Panc1 (cell line): Measurements from ENCODE around the gene EGFLAM. TPM values are rescaled to one million over a fixed set of nuclear protein-coding genes. Genes with fewer than 3 reads are reported as not detected.

Experiments
- ATAC-seq: fragments of 200-7000 bp; cut with Tn5 transposase; 2 replicates; pipeline ENCODE4 v1.9.1; 2020; ENCODE audit warnings: mild to moderate bottlenecking, moderate library complexity
- BruUV-seq: library from RNA; stranded (reverse); fragments of 400-500 nt; replicated peaks from 2 replicates; lab custom pipeline; 2021; lab: Mats Ljungman, UMichigan
- CTCF ChIA-PET: fragments of 300-600 bp; sonication (Branson Sonifier 250); formaldehyde crosslinking; loops from one replicate; lab custom pipeline; 2022; ENCODE audit warnings: antibody characterized with exemption; lab: Charles Lee
- POLR2A ChIA-PET: fragments of 300-600 bp; sonication (Branson Sonifier 250); formaldehyde crosslinking; loops from one replicate; lab custom pipeline; 2022; ENCODE audit warnings: antibody characterized with exemption; lab: Charles Lee
- DNase-seq: peaks from one replicate; pipeline ENCODE4 v3.0.0-alpha.2; 2010; ENCODE audit warnings: low read depth, low spot score
- H3K27ac ChIP-seq: 2 replicates; pipeline ENCODE4 v1.5.1; 2011; ENCODE audit warnings: mild to moderate bottlenecking, low read length, inconsistent platforms
- H3K27me3 ChIP-seq: fragments of 200-500 bp; sonication (Bioruptor generic); 2 replicates; pipeline ENCODE4 v1.6.0; 2014; ENCODE audit warnings: low read length, inconsistent platforms; ENCODE audit not compliant: control insufficient read depth, insufficient read depth
- H3K36me3 ChIP-seq: fragments of 200-500 bp; sonication (Bioruptor generic); 2 replicates; pipeline ENCODE4 v1.5.1; 2014; ENCODE audit warnings: inconsistent platforms, mild to moderate bottlenecking, low read length, moderate library complexity; ENCODE audit not compliant: control insufficient read depth, insufficient read depth
- H3K4me1 ChIP-seq: 2 replicates; pipeline ENCODE4 v1.5.1; 2011; ENCODE audit warnings: inconsistent platforms, mild to moderate bottlenecking, low read length, moderate library complexity; ENCODE audit not compliant: control insufficient read depth, insufficient read depth
- H3K4me3 ChIP-seq, 2 experiments: 2 replicates each; pipeline ENCODE4 v1.5.1; 2011 to 2012; ENCODE audit warnings: low read depth in 2 of 2, low read length in 2 of 2, mild to moderate bottlenecking in 2 of 2, inconsistent platforms in 1 of 2, moderate library complexity in 1 of 2
- H3K9me3 ChIP-seq: fragments of 200-500 bp; sonication (Bioruptor generic); 2 replicates; pipeline ENCODE4 v1.5.1; 2014; ENCODE audit warnings: low read depth, mild to moderate bottlenecking, inconsistent platforms, low read length, moderate library complexity; ENCODE audit not compliant: control insufficient read depth, insufficient read depth
- CTCF ChIP-seq: fragments of 450-650 bp; IDR thresholded peaks from 2 replicates; pipeline ENCODE4 v1.5.1; 2017; ENCODE audit warnings: mild to moderate bottlenecking
- POLR2AphosphoS5 ChIP-seq: IDR thresholded peaks from 2 replicates; pipeline ENCODE4 v1.6.1; 2012; ENCODE audit warnings: mild to moderate bottlenecking, low read depth, low read length, moderate library complexity
- REST ChIP-seq, 2 experiments: IDR thresholded peaks; 2 replicates each; pipeline ENCODE4 v1.6.1; 2011 to 2012; ENCODE audit warnings: low read depth in 2 of 2, control low read depth in 1 of 2, low read length in 1 of 2, mild to moderate bottlenecking in 1 of 2, moderate library complexity in 1 of 2; ENCODE audit not compliant: insufficient read depth in 1 of 2
- SIN3A ChIP-seq: IDR thresholded peaks from 2 replicates; pipeline ENCODE4 v1.6.1; 2012; ENCODE audit warnings: low read depth, mild to moderate bottlenecking, low read length, moderate library complexity, borderline replicate concordance; ENCODE audit not compliant: insufficient read depth
- TCF7L2 ChIP-seq: IDR thresholded peaks from 2 replicates; pipeline ENCODE4 v1.6.1; 2011; ENCODE audit warnings: mild to moderate bottlenecking, low read depth, low read length, inconsistent platforms
- in situ Hi-C: cut with HindIII; loops from 2 replicates; pipeline ENCODE4 v1.10.0; 2016; ENCODE audit warnings: low sequenced_read_pairs, low pct_unique_long_range_greater_than_20kb
- intact Hi-C: fragments of 100-400 bp; cut with micrococcal nuclease; formaldehyde crosslinking; loops from one replicate; pipeline ENCODE4 v1.10.0; 2022; ENCODE audit not compliant: unreplicated experiment
- total RNA-seq: library from RNA; stranded (reverse); gene quantifications from one replicate; pipeline ENCODE4 v1.2.1, GENCODE V29; 2021; ENCODE audit not compliant: unreplicated experiment

The EGFLAM gene
- total RNA-seq, 1 experiment from 2014 or later: 14.8 TPM

DNA sequence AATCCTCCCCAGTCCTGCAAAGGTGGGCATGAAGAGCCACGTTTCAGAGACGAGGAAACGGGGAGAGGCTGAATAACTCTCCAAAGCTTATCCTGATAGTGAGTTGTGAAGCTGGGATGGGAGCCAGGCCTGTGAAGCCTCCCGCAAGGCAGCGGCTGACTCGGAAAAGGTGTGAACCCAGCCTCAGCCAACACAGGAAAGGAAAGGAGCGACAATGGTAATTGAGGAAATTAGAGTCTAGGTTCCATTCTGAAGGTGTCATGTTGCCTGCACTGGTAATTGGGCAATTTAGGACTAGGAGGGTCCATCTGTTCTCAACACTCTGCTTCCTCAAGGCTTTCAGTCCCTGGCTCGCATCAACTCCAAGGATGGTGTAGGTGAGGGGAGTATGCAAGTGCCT is 214.6 kb downstream of the EGFLAM start:
- no peak for TF ChIP-seq CTCF
- no peak for TF ChIP-seq TCF7L2
- no peak for TF ChIP-seq SIN3A
- TF ChIP-seq POLR2AphosphoS5: no peak
- no peak for TF ChIP-seq REST (IDR thresholded peaks at IDR 0.05; ENCODE audit: insufficient read depth in 1 of 2, low read depth in 2 of 2, low read length in 1 of 2)
- ATAC-seq: no peak
- Histone ChIP-seq H3K27me3 (no peaks in the 10 kb centered on the region), H3K9me3 (no peaks in the 10 kb centered on the region), H3K36me3 (peaks cover 9% of the 10 kb centered on the region), H3K4me1 (peaks cover 7% of the 10 kb centered on the region), H3K4me3 (no peak overlapping the region), H3K27ac (no peak overlapping the region)
- DNase-seq: no peak
- CTCF ChIA-PET: no interaction called here
- no TSS peak for BruUV-seq
- intact Hi-C loops: no loop called here
- POLR2A ChIA-PET: interaction anchor here (0.7 kb wide), 1 partner anchor 24 kb away, joined by 3 read pairs; no protein-coding TSS in a partner anchor
- in situ Hi-C loops: no loop called here

- ChIA-PET CTCF (interaction anchor here (1.0 kb wide), 1 partner anchor 36 kb away, joined by 3 read pairs; no protein-coding TSS in a partner anchor), POLR2A (interaction anchor here (0.6 kb wide), 1 partner anchor 365 kb away, joined by 3 read pairs; no protein-coding TSS in a partner anchor)
- Histone ChIP-seq H3K4me3 (no peak overlapping the region), H3K27ac (no peak overlapping the region), H3K36me3 (peaks cover 12% of the 10 kb centered on the region), H3K27me3 (no peaks in the 10 kb centered on the region), H3K9me3 (no peaks in the 10 kb centered on the region), H3K4me1 (no peaks in the 10 kb centered on the region)
- TF ChIP-seq CTCF: no peak
- no peak for TF ChIP-seq REST (IDR thresholded peaks at IDR 0.05; ENCODE audit: insufficient read depth in 1 of 2, low read depth in 2 of 2, low read length in 1 of 2)
- TF ChIP-seq POLR2AphosphoS5: no peak
- TF ChIP-seq TCF7L2: no peak
- TF ChIP-seq SIN3A: no peak
- ATAC-seq: no peak
- intact Hi-C loops: no loop called here
- in situ Hi-C loops: no loop called here
- DNase-seq: no peak
- no TSS peak for BruUV-seq
Observed at GRCh38 chr5:38478166-38478565, 219.8 kb downstream of the EGFLAM start.
